ENCODE data around the gene ZNF280D. TPM values are rescaled to one million over a fixed set of nuclear protein-coding genes. Genes with fewer than 3 reads are reported as not detected.

ZNF280D gene
- polyA plus RNA-seq, 3 donors, result 10.7 to 18.6 (median 12.5) TPM

GRCh38 chr15:56608140-56608778 lies 125.0 kb downstream of the ZNF280D start:
- WGBS, 3 donors, result 81 to 91% (median 89%) methylated on average over 1 of the region's 1 CpG
- H3K27ac ChIP-seq (ENCODE audit: low read depth, low read length), result no peak overlapping the region

DNA sequence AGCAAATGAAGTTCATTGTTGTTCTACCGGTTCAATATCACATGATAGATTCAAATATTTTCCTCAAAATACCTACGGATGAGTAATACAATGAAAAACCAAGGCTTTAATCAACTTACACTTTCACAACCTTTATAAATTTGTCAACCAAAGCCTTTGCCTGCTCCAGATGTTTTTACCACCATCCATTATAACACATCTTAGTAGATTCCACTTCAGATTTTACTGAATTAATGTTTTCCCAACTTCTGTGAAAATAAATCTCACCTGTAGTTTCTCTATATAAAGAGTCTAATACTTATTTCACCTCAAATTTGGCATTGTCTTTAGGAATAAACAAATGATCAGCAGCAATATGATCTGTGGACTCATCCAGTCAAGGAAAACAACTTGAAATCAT lies 131.1 kb downstream of the ZNF280D start:
- WGBS, 3 donors, result 65 to 99% (median 68%) methylated on average over 2 of the region's 2 CpGs

DNA sequence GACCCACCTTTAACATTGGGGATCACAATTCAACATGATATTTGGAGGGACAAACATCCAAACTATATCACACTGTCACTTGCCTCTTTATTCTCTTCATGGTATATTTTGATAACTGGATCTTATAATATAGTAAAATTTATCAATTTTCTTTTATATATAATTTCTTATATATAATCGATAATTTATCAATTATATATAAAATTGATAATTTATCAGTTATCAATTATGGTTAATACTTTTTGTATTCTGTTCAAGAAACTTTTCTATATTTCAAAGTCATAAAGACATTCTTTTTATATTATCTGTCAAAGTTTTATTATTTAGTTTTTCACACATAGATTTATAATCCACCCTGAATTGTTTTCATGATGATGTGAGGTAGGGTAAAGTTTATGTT lies 132.9 kb downstream of the ZNF280D start:
- no peak overlapping the region for H3K27ac ChIP-seq (ENCODE audit: low read depth, low read length)
- 96 to 97% (median 96%) methylated on average over 1 of the region's 1 CpG for WGBS, 3 donors

More for the DNA sequence above, 131.1 kb downstream of the ZNF280D start:
- H3K27ac ChIP-seq (ENCODE audit: low read depth, low read length), result no peak overlapping the region

DNA sequence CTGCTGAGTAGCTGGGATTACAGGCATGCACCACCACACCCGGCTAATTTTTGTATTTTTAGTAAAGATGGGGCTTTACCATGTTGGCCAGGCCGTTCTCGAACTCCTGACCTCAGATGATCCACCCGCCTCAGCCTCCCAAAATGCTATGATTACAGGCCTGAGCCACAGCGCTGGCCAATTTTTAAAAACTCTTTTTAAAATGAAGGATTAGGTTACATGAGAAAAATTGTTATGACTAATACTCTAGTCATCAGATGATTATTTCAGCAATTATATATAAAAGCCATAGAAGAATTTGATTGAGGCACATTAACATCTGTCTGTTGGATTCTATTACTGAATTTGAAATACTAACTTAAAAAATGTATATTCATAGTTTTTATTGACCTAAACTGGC lies 134.3 kb downstream of the ZNF280D start:
- WGBS, 3 donors, result 84 to 90% (median 89%) methylated on average over 5 of the region's 5 CpGs
- no peak overlapping the region for H3K27ac ChIP-seq (ENCODE audit: low read depth, low read length)

- WGBS, 3 donors, result 70 to 90% (median 84%) methylated on average over 2 of the region's 2 CpGs
Measured at GRCh38 chr15:56587686-56588085, 145.6 kb downstream of the ZNF280D start.

DNA sequence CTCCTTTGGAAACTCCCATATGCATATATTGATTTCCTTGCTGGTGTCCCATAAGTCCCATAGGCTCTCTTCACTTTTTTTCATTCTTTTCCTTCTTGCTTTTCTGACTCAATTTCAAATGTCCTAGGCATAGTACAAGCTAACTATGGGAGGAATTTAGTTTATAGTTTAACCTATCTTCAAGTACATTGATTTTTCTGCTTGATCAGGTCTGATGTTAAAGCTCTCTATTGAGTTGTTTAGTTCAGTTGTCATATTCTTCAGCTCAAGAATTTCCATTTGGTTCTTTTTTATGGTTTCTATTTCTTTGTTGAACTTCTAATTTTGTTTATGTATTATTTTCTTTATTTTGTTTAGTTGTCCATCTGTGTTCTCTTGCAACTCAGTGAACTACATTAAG lies 147.1 kb downstream of the ZNF280D start:
- H3K27ac ChIP-seq (ENCODE audit: low read depth, low read length), result no peak overlapping the region

More at GRCh38 chr15:56587686-56588085, 145.6 kb downstream of the ZNF280D start:
- no peak overlapping the region for H3K27ac ChIP-seq (ENCODE audit: low read depth, low read length)

- 92 to 96% (median 93%) methylated on average over 2 of the region's 2 CpGs for WGBS, 3 donors
- H3K27ac ChIP-seq (ENCODE audit: low read depth, low read length), result no peak overlapping the region
Measured at GRCh38 chr15:56582785-56583184, 150.5 kb downstream of the ZNF280D start.

Other genes starting within 250 kb of the ZNF280D start
- gene TCF12, start 185.1 kb upstream of the ZNF280D start, polyA plus RNA-seq, result 10 to 100 TPM in 2 of 3 donors, 1 to 10 TPM in 1; 8.2 to 20.1 (median 16.6) TPM